GM19438 (cell line): ENCODE results near the gene TRIL.

ENCODE experiments used
- ATAC-seq: cut with Tn5 transposase; IDR thresholded peaks from one replicate; pipeline ENCODE4 v1.9.1; 2021; ENCODE audit warnings: low read depth; ENCODE audit not compliant: unreplicated experiment

The TRIL gene, protein sequence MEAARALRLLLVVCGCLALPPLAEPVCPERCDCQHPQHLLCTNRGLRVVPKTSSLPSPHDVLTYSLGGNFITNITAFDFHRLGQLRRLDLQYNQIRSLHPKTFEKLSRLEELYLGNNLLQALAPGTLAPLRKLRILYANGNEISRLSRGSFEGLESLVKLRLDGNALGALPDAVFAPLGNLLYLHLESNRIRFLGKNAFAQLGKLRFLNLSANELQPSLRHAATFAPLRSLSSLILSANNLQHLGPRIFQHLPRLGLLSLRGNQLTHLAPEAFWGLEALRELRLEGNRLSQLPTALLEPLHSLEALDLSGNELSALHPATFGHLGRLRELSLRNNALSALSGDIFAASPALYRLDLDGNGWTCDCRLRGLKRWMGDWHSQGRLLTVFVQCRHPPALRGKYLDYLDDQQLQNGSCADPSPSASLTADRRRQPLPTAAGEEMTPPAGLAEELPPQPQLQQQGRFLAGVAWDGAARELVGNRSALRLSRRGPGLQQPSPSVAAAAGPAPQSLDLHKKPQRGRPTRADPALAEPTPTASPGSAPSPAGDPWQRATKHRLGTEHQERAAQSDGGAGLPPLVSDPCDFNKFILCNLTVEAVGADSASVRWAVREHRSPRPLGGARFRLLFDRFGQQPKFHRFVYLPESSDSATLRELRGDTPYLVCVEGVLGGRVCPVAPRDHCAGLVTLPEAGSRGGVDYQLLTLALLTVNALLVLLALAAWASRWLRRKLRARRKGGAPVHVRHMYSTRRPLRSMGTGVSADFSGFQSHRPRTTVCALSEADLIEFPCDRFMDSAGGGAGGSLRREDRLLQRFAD

DNA sequence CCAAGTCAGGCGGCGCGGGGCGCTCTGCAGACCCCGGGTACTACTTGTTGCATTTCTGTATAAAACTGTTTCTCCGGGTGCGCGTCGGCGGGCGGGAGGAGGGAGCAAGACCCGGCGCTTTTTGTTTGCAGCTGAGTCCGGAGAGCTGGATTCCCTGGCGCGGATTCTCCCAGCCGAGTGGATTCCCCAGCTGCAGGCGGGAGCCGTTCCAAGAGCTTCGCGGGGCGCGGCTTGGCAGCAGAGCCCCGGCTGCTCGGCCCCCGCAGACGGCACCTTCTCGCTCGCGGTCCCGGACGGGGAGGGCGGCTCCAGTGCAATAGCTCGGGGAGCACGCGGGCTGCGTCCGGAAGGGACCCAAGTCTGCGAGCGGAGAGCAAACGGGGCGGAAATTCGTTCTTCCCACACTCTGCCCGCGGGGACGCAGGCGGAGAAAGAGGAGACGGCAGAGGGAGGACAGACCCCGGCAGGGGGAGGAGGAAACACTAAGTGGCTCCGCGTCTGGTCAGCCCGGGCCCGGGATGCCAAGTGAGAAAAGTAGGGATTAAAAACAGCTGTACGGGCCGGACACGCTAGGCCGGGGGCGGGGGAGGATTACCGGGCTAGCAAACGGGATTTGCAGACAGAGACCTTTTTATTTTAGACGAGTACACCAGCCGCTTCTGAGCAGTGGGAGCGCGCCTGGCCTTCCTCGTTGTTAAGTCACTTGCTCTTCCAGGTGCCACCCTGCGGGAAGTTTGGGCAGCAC is at the start of gene TRIL:
TRIL (minus strand) TSS at position 96 of the 745 bp plus-strand sequence. CDS start 284 bp downstream, outside the sequence.
- ATAC-seq = no peak

DNA sequence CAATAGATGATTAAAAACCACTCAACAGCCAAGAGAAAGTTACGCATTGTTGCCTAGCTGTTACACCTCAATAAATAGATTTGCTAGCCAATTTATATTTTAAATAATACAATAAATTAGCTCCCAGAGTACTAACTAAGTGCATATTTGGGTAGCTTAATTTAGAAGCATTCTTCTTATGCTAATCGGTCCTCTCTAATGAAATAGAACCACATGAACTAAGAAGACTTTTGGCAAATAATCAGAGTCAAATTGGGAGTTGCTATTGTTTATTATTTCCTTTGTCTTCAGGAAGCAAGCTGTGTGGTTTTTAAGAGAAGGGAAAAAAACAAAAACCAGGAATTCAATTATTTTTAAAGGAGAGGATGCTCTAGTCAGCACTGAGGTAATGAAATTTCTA is 49.0 kb upstream of the TRIL start:
- ATAC-seq = no peak

DNA sequence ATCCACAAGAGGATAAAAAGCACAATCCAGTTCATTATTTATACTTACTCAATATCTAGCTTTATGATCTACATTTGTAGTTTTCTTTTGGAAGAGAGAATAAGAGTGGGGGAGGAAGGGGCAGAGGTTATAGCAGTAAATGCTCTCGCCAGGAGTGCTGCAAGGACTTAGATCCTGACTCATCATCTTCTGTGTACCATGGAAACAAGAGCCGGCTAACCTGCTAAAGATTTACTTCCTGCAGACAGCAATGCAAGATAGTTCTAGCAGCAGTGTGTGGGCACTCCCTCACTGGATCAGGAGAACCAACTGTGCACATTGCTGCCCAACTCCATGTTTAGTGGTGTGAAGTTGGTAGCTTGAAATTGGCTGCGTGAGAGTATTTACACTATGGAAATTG is 47.7 kb upstream of the TRIL start:
- ATAC-seq = no peak

DNA sequence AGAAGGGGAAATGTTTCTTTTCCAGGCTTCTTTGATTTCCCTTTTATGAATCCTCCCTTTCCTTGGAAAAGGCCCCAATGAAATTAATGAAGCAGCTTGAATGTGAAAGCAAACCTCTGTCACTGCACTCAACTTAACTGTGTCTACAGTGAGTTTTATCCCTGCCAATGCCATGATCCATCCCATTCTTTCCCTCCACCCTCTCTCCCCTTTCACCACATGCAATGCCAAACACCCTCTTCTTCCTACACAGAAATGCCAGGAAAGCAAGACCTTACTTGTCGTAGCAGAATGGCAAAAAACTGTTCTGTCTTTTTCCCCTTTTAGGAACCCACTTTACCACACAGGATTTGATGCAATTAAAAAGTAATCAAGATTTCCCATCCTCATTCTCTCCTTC is 47.3 kb upstream of the TRIL start:
- no peak for ATAC-seq

DNA sequence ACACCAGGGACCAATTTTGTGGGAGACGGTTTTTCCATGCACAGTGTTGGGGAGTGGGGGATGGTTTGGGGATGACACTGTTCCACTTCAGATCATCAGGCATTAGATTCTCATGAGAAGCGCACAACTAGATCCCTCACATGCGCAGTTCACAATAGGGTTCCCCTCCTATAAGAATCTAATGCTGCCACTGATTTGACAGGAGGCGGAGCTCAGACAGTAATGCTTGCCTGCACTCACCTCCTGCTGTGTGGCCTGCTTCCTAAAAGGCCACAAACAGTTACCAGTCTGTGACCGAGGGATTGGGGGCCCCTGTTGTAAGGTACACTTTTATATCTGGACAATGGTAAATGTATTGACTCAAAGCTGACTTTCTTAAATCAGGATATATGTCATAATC is 45.6 kb upstream of the TRIL start:
- ATAC-seq = no peak

DNA sequence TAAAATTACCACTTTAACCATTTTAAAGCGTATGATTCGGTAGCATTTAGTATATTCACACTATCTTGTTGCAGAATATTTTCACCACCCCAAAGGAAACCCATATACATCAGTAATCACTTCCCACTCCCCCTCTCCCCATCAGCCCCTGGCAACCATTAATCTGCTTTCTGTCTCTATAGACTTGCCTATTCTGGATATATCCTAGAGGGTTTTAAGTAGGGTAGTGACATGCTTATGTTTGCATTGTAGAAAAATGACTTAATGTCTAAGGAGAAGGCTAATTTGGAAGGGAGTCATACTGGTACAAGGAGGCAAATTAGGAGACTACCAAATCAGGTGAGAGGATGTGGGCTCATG is 42.6 kb upstream of the TRIL start:
- ATAC-seq = no peak

DNA sequence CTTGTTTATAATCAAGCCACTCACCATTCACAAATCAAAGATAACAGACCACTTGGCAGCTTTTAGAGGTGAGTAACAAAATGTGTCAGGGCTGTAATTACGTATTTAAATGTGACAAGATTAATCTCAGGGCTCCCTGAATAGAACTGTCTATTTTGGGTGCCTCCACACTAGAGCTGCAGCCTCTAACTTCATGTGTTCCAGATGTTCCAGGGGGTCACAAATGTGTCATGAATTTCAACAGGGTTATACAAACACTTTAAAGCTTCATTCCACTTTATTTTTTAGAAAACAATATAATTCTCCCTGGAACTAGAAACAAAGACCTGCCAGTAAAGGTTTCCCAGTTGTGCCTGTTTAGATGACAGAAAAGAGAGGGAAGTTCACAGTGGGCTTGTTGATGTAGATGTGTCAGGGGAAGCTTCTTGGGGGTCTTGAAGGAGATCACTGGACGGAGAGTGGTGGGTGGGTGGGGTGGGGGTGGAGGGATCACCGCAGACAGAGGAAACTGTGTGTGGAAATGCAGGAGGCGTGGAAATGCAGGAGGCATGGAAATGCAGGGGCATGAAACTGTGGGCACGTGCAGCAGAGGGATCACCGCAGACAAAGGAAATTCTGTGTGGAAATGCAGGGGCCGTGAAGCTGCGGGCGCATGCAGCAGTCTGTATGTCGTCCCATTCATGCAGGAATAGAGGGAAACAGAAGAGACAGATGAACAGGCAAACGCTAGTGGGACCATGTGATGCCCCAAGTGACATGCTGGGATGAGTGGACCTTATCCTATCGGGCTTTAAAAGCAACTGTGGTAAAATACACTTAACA is 42.0 kb upstream of the TRIL start:
- no peak for ATAC-seq

DNA sequence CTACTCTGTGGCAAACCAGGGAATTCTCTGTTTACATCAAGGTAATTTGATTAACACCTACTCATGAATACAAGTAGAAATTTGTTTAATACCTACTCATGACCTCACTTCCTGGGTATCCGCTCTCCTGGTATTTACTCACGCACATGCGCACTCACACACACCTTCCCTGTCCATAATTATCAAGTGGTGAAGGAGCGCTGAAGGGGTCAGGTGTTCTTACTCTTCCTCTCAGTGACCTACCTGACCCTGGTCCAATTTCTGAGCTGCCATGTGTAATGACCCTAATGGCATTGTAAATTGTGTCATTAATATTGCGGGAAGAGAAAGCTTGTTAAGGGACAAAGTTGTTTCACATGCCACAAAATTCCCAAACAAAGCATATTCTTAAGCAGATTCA is 41.3 kb upstream of the TRIL start:
- ATAC-seq = no peak

DNA sequence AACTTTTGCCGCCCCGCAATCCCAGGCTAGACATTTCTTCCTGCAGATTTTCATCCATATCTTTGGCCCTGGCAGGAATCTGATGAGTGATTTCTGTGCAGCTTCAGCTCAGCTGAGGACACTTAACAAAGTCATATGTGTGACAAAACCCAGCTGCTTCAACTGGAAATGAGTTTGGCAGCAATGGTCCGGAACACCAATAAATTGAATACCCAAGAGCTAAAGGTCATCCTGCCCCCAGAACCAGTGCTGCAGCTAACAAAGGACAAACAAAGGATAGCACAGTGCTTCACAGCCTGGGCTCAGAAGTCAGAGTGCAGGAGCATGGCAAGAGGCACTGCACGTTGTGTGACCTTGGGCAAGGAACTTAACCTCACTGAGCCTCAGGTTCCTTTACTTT is 40.0 kb upstream of the TRIL start:
- ATAC-seq = no peak

DNA sequence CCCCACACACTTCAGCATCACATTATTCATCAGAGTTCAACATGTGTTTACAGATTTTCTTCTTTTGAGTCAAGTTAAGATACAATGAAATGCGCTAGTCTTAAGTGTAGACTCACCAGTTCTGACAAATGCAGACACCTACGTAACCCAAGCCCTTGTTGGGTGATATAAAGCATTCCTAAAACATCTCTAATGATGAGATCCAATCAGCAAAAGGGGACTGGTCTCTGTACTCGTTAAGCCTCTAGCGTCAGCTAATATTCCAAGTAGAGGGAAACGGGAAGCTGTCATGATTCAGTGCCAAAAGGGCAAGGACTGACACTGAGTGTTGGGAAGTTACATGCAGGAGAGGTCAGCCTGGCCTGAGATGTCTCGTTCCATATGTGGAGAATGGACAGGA is 38.7 kb upstream of the TRIL start:
- ATAC-seq = no peak

DNA sequence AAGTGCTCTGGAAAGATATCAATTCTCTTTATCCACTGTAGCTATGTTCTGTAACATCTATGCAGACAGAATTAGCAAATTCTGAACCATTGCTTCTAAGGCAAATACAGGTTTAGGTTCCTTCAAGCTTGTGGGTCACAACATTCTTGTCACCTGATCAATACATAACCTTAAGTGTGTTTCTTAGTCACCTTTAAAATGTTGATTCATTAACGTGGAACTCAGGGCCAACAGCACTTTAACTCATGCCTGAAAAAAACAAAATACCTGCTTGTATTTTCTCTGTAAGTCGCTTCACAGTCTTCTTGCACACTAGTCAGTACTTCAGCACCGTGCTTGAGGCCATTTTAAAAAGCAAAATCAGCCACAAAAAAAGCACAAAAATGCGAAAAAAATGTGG is 35.2 kb upstream of the TRIL start:
- no peak for ATAC-seq

DNA sequence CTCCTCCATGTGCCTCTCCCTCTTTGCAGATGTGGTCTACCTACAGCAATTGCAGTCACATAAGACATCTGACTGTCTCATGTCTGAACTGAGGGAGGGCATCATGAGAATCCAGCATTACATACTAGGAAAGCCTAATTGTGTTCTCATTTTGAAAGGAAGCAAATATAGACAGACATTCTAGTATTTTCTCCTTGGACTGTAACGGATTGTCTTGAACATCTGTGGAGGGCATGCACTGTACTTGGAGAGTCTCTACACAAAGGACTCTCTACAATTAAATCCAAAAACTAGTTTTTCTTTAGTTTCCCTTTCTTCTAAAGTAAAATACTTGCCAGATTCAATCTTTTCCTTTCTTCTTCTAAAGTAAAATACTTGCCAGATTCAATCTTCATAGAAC is 34.7 kb upstream of the TRIL start:
- no peak for ATAC-seq

DNA sequence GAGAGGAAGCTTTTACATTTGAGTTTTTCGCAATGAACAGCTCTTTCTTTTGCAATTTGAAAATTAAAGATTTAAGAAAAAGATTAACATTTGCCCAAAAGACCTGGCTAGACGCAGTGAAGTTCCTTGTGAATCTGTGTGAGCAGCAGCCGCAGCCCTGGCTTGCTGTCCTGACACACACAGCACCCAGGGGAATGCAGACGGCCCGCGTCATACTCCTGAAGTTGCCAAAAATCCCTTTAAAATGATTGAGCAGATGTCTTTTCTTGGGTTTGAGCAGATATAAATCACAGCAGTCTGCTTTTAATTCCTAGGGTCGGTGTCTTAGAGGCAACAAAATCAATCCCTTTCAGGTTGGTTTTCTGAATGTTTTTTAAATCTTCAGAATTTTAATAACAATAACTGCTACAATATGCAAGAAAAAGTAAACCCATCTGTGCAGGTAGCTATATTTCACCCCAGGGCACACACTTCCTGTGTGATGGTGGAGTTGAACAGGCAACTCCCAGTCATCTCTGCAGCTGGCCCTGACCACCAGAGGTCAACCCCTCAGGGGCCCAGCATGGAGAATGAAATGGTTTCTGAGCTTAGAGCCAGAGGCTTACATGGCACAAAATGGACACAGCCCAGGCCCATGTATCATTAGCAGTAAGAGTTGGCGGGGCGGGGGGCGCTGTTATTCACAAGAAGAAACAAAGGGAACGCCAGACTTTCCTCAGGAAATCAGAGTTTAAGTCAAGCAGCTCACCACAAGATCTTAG is 32.2 kb upstream of the TRIL start:
- no peak for ATAC-seq

DNA sequence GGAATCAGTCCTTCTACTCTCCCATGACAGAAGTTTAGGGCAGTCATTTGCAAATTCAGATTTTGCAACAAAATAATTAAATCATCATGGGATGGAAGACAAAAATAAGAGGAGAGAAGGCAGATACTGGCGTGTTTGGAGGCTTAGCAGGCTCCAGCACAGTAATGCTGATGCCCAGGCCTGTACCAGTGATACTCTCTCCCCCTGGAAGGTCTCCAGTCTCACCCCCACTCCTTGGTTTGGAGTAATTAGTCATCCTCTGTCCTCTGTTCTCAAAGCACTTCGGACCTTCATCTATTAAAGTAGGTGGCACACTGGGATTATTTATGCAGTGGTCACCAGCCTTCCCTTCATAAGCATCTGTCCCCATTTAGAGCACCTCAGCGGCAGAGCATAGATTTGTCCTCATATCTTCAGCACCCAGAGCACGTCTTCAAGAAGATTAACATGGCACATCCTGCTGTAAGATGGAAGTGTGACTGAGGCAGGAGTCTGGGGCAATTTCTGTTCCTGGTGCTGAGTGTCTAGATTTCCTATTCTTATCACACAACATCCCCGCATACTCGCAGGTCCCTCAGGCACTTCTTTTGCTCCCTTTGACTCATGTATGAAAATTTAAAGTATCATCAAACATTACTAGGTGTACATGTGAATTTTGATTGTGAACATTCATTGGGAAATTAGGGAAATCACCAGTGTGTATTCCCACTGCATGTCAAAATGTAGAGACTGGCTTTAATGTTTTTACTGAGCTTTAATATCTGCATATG is 31.3 kb upstream of the TRIL start:
- ATAC-seq = no peak

DNA sequence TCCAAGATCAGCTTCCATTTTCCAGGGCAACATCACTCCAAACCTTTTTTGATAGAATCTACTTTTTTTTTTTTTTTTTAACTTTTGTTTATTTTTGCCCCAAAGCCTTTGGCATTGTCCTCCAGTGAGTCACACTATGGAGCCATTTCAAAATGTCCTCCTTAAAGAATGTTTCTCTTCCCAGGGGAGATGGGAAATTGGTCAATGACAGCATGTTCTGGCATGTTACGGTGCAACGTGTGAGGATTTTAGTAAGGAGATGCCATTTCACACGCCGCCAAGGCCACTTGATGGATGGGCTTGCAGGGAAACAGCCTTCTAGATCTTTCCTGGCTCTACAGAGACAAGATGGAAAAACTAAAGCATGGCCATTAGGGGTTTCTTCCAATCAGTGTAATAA is 30.7 kb upstream of the TRIL start:
- ATAC-seq = no peak

DNA sequence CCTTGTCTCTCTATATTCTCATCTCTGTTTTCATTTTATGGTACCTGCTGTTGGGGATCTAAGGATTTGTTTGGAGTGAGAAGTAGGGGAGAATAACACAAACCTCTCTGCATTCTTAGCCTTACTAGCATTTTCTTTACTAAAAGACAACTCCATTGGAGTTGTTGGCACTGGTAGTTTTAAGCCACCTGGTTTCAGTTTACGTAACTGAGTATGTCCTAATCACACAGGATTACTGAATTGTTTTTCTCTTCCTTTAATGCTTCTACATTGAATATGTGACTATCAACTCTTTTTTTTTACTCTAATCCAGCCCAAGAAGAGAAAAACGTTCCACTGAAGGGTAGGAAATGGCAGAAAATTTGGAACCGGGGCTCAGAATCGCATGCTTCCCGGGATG is 30.0 kb upstream of the TRIL start:
- ATAC-seq = no peak

DNA sequence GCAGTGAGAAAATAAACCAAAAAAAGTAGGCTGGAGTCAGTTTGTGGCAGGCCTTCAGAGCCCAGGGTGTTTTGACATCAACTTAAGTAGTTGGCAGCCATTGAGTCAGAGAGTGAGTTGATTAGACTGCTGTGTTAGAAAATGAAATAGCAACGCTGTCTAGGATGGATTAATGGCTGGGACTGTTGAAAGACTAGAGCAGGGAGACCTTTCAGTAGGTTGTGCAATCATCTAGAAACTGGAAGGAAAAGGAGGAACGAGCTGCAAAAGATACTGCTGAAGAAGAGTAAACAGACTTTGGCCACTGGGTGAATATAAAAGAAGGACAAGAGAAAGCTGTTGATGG is 28.6 kb upstream of the TRIL start:
- no peak for ATAC-seq

DNA sequence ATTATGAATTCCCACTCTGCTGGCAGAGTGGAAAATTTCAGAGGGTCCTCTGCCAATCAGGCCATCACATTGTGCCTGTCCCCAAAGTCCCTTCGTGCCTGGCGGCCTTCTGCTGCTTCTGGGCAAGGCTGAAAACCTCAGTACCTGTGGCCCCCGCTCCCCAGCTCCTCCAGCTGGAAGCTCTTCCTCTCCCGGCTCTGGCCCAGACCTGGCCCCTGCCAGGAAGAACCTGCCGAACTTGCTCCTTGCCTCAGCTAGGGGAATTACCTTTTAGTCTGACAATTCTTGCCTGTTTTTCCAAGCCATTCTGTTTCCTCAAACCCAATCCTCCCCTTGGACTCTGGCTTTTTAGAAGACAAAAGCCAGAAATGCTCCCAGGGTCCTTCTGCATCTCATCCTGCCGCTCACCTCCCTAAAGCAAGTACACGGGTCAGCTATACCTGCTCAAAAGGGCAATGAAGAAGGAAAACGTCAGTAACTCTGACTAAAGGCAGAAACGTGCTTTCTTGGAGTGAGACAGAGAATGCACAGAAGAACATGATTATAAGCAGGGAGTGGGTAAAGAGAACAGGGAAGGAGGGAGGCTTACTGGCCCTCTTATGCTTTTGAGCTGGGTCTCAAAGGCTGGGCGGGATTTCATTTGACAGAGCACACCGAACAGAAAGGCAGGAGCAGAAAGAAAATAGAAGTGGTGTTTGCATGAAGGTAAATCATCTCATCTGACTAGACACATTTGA is 28.1 kb upstream of the TRIL start:
- no peak for ATAC-seq

DNA sequence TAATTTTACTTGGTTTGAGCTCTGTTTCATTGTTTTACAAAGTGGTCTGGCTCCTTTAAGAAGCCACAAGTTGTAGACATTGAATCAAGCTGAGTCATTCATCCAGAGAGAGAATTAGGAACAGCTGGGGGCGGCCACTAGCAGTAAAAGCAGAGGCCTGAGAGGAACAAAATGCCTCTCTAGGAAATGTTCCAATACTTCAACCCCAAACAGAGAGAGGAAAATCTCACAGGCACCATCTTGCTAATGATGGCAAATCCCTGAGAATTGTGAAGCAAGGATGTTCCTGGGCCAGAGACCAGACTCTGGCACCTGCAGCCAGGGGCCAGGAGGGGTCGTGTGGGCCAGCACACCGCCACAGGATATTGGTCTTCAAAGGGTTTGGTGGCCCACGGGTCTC is 26.5 kb upstream of the TRIL start:
- ATAC-seq = no peak
